CD4-positive, alpha-beta T cell treated with Interleukin-12 subunit alpha and Interleukin-12 subunit beta, for 1 hour (primary cell): ENCODE results near the gene TADA2B.

Source experiments
- DNase-seq: peaks from one replicate; pipeline ENCODE4 v3.0.0-alpha.2; 2020

TADA2B gene, protein sequence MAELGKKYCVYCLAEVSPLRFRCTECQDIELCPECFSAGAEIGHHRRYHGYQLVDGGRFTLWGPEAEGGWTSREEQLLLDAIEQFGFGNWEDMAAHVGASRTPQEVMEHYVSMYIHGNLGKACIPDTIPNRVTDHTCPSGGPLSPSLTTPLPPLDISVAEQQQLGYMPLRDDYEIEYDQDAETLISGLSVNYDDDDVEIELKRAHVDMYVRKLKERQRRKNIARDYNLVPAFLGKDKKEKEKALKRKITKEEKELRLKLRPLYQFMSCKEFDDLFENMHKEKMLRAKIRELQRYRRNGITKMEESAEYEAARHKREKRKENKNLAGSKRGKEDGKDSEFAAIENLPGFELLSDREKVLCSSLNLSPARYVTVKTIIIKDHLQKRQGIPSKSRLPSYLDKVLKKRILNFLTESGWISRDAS

DNA sequence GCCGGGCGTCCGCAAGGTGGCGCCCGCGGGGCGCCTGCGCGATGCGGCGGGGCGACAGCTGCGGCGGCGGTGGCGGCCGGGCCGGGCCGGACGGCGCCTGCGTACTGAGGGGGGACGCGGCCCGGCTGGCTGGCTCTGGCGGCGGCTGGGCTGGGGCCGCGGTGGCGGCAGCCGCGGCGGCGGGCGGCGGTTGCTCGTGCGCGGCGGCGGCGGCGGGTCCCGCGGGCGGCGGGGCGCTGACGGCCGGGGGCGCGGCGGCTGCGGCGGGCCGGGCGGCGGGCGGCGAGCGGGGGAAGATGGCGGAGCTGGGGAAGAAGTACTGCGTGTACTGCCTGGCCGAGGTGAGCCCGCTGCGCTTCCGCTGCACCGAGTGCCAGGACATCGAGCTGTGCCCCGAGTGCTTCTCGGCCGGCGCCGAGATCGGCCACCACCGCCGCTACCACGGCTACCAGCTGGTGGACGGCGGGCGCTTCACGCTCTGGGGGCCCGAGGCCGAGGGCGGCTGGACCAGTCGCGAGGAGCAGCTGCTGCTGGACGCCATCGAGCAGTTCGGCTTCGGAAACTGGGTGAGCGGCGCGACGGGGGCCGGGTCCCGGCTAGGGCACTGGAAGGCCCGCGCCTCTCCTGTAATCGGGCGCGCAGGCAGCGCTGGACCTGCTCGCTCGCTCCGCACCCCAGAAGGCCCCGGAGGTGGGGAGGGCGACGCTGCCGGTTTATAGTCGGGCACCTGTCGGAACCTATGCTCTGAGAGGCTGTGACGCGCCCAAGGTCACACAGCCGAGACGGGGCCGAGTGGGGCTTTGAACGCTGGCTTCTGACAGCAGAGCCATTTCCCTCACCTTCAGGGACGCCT lies at the start of gene TADA2B:
Gene TADA2B (plus strand): TSS at position 89 of the 853 bp plus-strand sequence. CDS start 208 bp downstream, at position 297.
- peak; percentile 52 for DNase-seq

DNA sequence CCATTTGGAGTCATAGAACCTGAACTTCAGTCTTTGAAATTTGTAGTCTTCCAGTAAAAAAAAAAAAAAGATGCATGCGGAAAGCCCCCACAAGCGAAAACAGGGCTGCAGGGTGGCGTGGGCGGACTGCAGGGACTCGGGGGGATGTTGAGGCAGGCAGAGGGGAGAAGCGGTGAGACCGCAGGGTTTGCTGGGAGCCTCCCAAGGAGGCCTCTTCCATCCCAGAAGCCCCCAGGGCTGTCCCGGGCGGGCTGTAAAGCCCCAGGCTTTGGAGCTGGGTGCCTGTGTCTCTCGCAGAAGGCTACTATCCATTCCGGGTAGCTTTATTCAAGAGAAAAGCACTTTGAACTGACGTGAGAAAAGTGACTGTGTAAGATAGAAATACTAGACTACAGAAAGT lies 46.7 kb upstream of the TADA2B start:
- no peak for DNase-seq

DNA sequence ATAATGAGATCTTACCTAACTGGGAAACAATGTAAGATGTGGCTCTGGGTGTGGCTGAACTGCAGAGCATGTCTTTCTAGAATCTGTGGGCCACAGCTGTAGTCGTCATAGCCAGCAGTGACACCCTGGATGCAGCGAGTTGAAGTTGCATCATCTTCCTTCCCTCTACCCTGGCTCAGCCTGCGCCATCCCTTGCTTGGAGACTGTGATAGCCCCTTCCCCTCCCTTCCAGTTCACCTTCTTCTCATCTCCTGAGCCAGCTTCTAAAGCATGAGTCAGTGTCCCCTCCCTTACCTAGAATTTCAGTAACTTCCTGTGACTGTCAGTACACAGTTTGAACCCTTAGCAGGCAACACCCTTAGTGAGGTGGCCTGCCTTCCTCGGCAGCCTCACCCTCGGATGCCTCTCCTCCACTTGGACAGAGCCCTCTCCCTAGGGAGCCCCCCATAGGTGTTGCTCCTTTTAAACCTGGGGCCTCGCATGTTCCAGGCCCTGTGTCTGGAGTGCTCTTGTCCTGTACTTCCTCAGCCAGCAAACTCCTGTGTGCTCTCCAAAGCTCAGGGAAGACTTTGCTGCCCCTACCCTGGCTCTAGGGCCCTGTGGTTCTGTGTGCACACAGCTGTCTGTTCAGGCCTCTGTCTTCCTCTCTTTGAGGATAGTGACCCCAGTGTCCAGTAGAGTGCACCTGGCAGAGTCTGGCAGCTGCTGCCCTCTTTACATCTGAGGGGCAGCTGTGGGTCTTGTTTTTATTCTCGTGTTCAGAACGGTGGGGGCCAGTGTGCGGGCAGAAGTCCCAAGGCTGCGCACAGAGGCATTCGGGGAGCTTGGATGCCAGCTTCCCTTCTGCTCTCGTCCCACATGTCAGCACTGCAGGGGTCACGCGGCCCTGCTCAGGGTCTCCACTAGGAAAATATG lies 43.7 kb upstream of the TADA2B start:
- peak; percentile 36 for DNase-seq

DNA sequence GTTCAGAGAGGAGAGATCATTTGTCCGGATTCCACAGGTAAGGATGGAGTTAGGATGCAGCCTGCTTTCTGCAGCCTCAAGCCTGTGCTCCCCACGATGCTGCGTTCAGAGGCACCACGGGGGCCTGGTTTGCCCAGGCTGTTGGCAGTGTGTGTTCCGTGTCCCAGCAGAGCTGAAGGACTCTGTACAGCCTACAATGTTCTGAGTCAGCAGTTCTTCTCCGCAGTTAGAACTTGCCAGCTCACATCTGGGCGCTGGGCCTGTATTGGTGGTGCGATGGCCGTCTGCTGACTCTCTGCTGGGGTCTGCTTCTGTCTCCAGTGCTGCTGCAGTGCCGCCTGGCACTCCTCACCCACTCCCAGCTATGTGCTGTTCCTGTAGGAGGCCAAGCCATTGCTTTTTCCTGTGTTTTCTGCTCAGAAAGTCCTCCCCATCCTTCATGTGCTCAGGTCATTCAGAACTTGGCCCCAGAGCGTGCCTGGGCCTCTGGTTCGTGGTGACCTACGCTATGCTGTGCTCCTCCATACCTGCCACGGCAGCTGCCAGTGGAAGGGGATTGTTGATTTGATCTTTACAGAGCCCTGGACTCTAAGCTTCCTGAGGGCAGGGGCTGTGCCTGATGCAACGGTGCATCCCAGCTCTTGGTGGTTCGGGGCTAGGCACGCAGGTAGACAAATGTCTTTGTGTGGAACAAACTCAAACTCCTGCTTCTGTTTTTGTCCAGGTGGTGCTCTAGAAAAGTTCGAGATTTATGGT lies 42.6 kb upstream of the TADA2B start:
- DNase-seq: no peak

DNA sequence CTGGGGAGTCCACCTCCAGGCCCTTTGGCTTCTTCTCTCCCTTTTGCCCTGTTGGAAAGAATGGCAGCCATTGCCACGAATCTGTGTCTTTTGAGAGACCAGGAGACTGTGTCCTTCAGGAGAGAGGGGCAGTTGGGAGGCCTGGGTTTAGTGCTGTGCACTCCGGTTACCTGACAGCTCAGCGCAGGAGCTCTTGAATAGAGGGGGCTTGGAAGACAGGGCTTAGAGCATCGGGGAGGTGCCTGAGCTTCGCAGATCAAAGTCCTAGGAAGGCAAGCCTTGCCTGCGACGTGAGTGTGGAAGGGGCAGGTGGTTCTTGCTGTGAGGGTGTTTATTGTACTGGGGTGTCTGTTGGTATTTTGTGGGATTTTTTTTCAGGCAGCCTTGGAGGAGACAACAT lies 41.9 kb upstream of the TADA2B start:
- no peak for DNase-seq

DNA sequence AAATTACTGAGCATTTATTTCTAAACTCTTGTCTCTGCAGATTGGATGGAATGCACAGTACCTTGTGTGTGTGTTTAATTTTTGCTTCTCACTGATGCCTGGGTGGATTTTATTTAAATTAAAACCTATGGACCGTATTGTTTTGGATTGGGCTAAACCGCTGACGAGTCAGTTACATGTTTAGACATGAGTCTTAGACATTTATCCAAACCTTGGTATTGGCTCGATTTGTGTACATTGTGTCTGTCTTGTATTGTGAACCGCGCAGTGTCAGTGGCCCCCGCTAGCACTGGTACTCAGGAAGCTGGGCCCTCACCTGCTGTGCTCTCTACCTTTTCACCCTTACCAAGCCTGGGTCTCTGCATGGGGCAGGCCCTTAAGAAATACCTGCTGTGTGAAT lies 40.8 kb upstream of the TADA2B start:
- DNase-seq: no peak

DNA sequence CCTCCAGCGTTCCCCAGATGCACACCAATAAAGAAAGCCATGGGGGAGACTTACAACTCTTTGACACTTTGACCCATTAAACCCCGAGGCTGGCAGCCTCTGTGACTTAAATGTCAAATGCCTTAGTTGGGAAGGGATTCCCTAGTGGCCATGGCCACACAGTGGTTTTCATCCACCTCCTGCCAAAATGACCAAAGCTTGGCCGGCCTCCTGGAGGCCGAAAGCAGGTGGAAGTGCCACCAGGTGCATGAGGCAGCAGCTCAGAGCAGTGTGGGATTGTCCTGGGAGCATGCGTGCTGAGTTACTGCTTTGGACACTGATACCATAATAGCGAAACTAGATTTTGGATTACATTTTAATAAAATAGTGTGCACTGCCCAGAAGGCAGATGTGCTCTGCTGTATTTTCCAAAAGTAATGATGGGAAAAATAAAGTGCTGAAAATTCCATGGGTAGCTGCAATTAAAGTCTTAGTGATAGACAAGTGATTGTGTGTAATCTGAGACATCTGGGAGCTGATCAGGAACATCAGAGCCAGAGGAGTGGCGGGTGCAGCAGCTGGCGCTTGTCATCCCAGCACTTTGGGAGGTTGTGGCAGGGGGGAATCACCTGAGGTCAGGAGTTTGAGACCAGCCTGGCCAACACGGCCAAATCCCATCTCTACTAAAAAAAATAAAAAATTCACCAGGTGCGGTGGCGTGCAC lies 39.8 kb upstream of the TADA2B start:
- no peak for DNase-seq

DNA sequence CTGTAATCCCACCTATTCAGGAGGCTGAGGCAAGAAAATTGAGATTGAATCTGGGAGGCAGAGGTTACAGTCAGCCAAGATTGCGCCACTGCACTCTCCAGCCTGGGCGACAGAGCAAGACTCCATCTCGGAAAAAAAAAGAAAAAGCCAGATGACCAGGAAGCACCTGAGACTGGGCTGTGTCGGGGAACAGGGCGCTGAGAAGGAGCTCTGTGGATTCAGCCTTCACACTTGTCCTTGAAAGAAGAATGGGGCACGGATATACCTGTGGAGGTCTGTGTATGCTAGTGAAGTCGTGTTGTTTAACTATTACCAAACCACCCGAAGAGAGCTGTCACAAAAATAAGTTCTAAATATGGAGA lies 39.3 kb upstream of the TADA2B start:
- DNase-seq: no peak

DNA sequence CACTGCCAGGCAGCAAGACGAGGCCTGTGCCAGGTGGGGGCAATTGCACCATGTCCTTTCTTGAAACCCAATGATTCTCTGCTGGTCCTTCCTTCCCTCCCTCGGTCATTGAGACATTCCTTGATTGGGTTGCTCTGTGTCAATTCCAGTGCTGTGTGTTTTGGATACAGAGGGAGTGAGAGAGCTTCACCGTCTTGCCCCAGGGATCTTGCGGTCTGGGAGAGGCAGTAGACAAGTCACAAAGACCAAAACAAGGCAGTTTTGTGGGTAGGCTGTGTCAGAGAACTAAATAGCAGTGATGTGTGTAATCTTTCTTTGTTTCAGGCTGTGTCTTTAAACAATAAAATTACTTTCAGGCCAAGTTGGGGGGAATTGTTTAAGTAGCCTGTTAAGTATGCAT lies 38.8 kb upstream of the TADA2B start:
- no peak for DNase-seq

DNA sequence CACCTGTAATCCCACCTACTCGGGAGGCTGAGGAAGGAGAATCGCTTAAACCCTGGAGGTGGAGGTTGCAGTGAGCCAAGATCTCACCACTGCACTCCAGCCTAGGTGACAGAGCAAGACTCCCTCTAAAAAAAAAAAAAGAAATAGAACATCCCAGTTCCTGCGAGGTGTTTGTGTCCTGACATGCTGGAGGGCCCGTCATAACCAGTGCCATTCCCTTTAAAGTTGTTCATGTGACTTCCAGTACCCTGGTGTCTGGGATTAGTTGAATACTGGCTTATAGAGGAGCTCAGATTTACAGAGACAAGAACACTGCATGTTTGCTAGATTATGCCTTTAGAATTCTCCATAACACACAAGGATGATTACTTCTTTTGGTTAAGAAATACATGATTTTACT lies 37.6 kb upstream of the TADA2B start:
- DNase-seq: no peak

DNA sequence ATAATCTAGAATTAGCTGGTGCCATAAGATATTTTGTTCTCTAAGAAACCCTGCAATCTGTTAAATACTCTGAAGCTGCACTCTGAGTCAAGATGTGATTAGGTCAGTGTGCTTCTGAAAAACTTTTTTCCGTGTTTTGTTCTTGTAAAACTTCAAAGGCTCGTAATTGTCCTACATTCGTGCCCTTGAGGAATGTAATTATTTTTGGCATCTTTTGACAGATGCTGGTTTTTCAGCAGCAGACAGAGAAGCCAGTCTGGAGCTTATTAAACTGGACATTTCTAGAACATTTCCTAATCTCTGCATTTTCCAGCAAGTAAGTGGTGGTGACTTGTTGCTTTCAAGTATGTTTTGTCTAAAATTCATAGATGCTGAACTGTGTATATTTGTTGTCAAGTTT lies 36.8 kb upstream of the TADA2B start:
- DNase-seq: no peak

DNA sequence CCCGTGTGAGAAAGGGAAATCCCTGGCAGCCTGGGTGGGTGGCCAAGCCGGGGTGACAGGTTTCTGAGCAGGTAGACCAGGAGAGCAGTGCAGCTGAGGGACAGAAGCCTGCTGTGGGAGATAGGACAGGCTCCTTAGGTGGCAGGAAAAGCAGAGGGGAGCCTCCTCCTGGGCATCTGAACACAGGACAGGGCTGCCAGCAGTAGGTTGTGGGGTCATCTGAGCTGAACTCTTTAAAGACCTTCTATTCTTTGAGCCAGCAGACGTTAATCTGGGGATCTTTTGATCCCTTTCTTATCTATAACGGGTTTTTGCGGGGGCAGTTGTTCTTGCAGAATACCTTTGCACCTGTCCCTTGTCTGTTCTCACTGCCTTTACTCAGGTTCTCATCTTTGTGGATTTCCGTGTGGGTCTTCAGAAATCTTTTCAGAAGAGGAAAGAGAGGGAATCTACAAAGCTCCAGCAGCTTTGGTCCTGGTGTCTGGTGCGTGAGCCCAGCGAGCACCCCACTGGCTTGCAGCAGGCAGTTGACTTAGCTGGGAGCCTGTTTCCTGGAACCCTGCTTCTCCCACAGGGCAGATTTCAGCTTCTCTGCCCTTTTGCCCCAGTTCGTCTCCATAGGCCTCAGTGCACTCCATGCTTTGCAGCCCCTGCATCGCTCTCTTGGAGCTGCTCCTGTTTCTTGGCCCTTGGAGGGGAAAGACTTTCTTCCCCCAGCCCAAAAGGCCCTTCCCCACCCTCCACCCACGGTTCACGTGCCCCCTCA lies 35.8 kb upstream of the TADA2B start:
- DNase-seq: no peak

DNA sequence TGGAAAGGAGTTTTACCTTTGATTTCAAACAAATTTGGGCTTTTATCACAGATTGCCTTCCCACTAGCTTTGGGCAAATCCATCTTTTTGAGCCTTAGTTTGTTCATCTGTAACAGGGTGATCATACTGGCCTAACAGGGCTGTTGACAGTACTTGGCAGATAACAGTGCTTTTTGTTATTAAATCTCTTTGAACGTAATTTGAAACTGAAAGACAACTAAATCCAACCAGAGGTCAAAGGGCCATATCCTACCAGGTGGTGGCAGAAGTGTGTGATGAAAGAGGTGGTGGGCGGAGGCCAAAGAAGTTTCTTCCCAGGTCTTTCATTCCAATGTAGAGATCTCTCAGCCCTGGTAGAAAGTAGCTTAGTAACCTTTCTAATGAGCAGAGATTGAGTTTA lies 35.2 kb upstream of the TADA2B start:
- no peak for DNase-seq

DNA sequence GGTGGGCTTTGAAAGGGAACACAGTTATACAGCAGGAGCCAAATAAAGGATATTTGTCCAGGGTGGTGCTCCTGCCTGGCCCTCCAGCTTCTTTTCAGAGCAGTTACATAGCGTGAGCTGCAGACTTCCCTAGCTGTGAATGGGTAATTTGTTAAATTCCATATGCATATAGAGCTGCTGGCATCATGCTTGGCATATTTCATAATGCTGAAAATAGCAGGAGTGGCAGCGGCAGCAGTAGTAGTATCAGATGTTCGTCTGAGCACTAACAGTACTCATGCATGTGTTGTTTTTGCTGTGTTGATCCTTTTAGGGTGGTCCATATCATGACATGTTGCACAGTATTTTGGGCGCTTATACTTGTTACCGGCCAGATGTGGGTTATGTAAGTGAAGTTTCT lies 33.6 kb upstream of the TADA2B start:
- DNase-seq: no peak

DNA sequence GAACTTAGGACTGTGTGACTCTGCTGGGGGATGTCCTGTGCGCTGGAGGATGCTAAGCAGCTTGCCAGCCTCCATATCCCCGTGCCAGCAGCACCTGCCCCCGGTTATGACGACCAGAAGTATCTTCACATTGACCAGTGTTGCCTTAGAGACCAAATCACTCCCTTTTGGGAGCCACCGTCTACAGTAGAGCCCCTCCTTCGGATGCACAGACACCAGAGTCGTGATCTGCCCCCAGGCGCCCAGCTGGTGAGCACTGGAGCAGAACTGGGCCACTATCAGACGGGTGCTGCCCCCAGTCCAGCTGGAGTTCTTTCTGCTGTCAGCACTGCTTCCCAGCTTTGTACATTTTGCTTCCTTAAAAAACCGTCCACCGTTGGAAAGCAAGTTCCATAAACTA lies 30.0 kb upstream of the TADA2B start:
- DNase-seq: no peak

DNA sequence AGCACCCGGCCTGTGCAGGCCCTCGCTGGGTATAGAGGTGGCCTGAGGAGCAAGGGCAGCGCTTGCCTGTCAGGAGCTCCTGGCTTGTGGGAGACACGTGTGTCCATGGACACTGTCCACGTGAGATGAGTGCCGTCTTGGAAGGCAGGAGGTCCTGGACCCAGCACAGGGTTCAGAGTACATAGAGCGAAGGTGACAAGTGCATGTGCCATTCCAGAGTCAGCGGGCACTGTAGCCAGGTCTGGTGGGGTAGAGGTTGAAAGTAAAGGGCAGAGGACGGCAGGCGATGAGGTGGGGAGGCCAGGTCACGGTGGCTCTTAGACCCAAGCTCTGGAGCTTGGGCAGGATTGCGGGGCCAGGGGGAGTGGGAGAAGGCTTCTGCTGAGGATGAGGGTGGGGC lies 28.4 kb upstream of the TADA2B start:
- DNase-seq: no peak

DNA sequence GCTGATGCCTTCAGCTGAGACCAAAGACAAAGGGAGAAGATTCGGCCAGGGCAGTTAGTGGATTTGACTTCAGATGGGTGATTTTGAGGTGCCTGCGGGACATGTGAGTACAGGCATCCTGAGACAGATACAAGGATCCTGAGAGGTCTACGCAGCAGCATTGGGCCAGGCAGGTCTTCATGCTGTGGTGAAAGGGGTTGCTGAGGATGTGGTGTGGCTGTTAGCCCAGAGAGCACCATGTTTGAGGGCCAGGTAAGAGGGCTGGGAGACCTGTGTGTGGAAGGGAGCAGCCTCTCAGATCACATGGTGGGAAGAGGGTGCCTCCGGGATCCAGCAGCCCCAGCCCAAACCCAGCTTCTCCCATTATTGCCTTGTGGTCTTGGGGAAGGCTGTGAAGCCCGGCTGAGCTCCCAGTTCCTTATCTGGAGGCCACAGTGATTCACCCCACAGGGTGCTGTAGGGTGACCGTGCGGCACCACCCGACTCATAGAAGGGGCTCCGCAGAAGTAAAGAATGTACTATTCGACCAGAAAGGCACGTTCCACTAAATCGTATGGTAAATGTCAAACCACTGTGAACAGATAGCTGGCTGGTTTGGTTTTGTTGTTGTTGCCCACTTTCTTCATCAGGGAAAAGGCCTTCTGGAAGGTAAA lies 27.7 kb upstream of the TADA2B start:
- no peak for DNase-seq

DNA sequence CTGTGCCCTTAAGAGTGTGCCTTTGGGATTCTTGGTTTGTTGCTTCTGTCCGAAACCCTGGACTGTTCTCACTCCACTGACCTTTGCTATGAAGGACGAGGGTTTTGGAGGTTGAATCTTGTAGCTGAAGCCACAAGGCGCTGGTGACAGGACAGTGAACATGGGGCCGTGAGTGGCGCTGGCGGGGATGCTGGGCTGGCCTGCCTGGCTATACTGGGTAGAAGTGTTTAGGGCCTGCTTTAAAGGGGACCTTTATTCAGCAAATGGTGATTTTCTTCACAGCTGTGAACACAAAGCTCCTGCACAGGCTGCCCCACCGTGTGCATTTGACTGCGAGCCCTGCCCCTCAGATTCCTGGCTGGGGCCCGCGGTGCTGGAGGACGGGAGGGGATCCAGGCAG lies 27.1 kb upstream of the TADA2B start:
- DNase-seq: no peak

DNA sequence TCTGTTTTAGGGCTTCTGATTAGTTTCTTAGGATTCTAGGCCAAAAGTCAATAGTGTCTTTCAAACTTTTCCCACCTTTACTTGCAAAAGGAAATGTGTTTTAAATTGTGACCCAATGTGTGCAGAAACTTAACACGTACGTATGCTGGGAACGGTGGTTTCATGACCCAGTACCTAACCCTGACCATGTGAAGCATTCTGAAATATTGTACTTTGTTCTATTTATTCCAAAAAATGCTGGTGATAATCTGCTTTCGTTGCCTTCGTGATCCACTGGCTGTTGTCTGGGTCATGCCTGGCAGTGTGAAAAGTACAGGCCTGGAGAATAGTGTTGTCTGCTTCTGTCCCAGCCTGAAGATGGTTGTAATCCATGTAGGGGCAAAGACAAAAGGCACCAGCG lies 26.7 kb upstream of the TADA2B start:
- DNase-seq: no peak

DNA sequence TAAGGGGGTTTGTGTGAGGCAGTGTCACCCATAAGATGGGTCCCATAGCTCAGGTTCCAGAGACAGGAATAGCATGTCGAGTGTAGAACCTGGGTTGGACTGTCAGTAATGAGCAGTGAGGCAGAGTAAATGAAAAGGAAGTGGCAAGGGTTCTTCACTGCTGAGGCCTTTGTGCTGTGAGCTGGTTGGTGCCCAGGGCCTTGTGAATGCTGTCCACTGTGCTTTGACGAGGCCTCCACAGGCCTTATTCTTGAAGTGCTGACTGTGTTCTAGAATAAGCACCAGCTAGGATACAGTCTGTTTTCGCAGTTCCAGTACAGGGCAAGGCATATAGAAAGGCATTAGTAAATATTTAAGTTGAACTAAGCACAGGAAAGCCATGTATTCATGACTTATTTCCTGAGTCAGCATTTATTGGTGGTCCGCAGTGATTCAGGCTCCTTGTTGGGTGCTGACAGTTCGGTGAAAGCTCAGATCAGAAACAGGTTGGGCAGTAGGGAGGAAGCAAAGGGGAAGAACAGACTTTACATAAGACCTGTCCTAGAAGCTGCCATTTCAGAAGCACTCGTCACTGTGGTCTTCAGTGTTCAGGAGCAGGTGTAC lies 25.6 kb upstream of the TADA2B start:
- no peak for DNase-seq
